ENCODE data around the gene DCTN3. TPM values are rescaled to one million over a fixed set of nuclear protein-coding genes. Genes with fewer than 3 reads are reported as not detected.

The DCTN3 gene
- 92.0 TPM for polyA plus RNA-seq (2012; ENCODE audit: missing spikeins)

GRCh38 chr9:34620061-34620994, at the start of gene DCTN3:
TSS of gene DCTN3 (minus strand) at chr9:34620495. CDS start at chr9:34620464, 31 bp downstream.
- DNase-seq (ENCODE audit: insufficient read length): peak; percentile 97
- TF ChIP-seq TAF1 (IDR thresholded peaks at IDR 0.05; ENCODE audit: borderline replicate concordance, low read depth, low read length) (peak; percentile 61; the same call in 1 of the 2 replicates), POLR2A (IDR thresholded peaks at IDR 0.05; ENCODE audit: low read depth, low read length) (peak; percentile 72; the same call in 1 of the 2 replicates), POLR2AphosphoS5 (IDR thresholded peaks at IDR 0.05; ENCODE audit: low read depth, low read length) (peak; percentile 55; the same call in 1 of the 2 replicates)
- FAIRE-seq: peak; percentile 98

GRCh38 chr9:34665381-34666250, 45.3 kb upstream of the DCTN3 start:
- no peak for TF ChIP-seq POLR2AphosphoS5 (IDR thresholded peaks at IDR 0.05; ENCODE audit: low read depth, low read length)
- peak; percentile 37; the same call in 1 of the 2 replicates for TF ChIP-seq POLR2A (IDR thresholded peaks at IDR 0.05; ENCODE audit: low read depth, low read length)
- DNase-seq (ENCODE audit: insufficient read length): peak; percentile 80
- FAIRE-seq: peak; percentile 90

GRCh38 chr9:34665067-34665380, 44.7 kb upstream of the DCTN3 start:
- DNase-seq (ENCODE audit: insufficient read length) (no peak), FAIRE-seq (no peak)
- no peak for TF ChIP-seq POLR2AphosphoS5 (IDR thresholded peaks at IDR 0.05; ENCODE audit: low read depth, low read length)
- no peak for TF ChIP-seq TAF1 (IDR thresholded peaks at IDR 0.05; ENCODE audit: borderline replicate concordance, low read depth, low read length)
- TF ChIP-seq POLR2A (IDR thresholded peaks at IDR 0.05; ENCODE audit: low read depth, low read length): no peak

GRCh38 chr9:34664281-34665066, 44.2 kb upstream of the DCTN3 start:
- TF ChIP-seq TAF1 (IDR thresholded peaks at IDR 0.05; ENCODE audit: borderline replicate concordance, low read depth, low read length) (no peak), POLR2A (IDR thresholded peaks at IDR 0.05; ENCODE audit: low read depth, low read length) (no peak), POLR2AphosphoS5 (IDR thresholded peaks at IDR 0.05; ENCODE audit: low read depth, low read length) (no peak)
- DNase-seq (ENCODE audit: insufficient read length) (no peak), FAIRE-seq (peak; percentile 17)

GRCh38 chr9:34663303-34663605, 43.0 kb upstream of the DCTN3 start:
- FAIRE-seq (no peak), DNase-seq (ENCODE audit: insufficient read length) (no peak)
- TF ChIP-seq POLR2AphosphoS5 (IDR thresholded peaks at IDR 0.05; ENCODE audit: low read depth, low read length) (no peak), POLR2A (IDR thresholded peaks at IDR 0.05; ENCODE audit: low read depth, low read length) (no peak)

GRCh38 chr9:34662526-34663302, 42.4 kb upstream of the DCTN3 start, which contains the start of gene CCL27:
TSS of gene CCL27 (minus strand) at chr9:34662657. CDS start at chr9:34662633, 24 bp downstream.
- FAIRE-seq: peak; percentile 21
- TF ChIP-seq POLR2AphosphoS5 (IDR thresholded peaks at IDR 0.05; ENCODE audit: low read depth, low read length) (no peak), TAF1 (IDR thresholded peaks at IDR 0.05; ENCODE audit: borderline replicate concordance, low read depth, low read length) (no peak), POLR2A (IDR thresholded peaks at IDR 0.05; ENCODE audit: low read depth, low read length) (no peak)
- no peak for DNase-seq (ENCODE audit: insufficient read length)

- no peak for TF ChIP-seq TAF1 (IDR thresholded peaks at IDR 0.05; ENCODE audit: borderline replicate concordance, low read depth, low read length)
- no peak for TF ChIP-seq POLR2AphosphoS5 (IDR thresholded peaks at IDR 0.05; ENCODE audit: low read depth, low read length)
- no peak for TF ChIP-seq POLR2A (IDR thresholded peaks at IDR 0.05; ENCODE audit: low read depth, low read length)
- FAIRE-seq (no peak), DNase-seq (ENCODE audit: insufficient read length) (no peak)
These were observed 39.4 kb upstream of the DCTN3 start for GRCh38 chr9:34659592-34660253.

GRCh38 chr9:34658461-34658860, 38.2 kb upstream of the DCTN3 start:
- FAIRE-seq (no peak), DNase-seq (ENCODE audit: insufficient read length) (no peak)
- TF ChIP-seq TAF1 (IDR thresholded peaks at IDR 0.05; ENCODE audit: borderline replicate concordance, low read depth, low read length) (no peak), POLR2A (IDR thresholded peaks at IDR 0.05; ENCODE audit: low read depth, low read length) (no peak), POLR2AphosphoS5 (IDR thresholded peaks at IDR 0.05; ENCODE audit: low read depth, low read length) (no peak)

GRCh38 chr9:34656992-34657391, 36.7 kb upstream of the DCTN3 start:
- TF ChIP-seq POLR2A (IDR thresholded peaks at IDR 0.05; ENCODE audit: low read depth, low read length) (no peak), TAF1 (IDR thresholded peaks at IDR 0.05; ENCODE audit: borderline replicate concordance, low read depth, low read length) (no peak), POLR2AphosphoS5 (IDR thresholded peaks at IDR 0.05; ENCODE audit: low read depth, low read length) (no peak)
- no peak for DNase-seq (ENCODE audit: insufficient read length)
- no peak for FAIRE-seq

- TF ChIP-seq POLR2AphosphoS5 (IDR thresholded peaks at IDR 0.05; ENCODE audit: low read depth, low read length): no peak
- TF ChIP-seq TAF1 (IDR thresholded peaks at IDR 0.05; ENCODE audit: borderline replicate concordance, low read depth, low read length): no peak
- TF ChIP-seq POLR2A (IDR thresholded peaks at IDR 0.05; ENCODE audit: low read depth, low read length): no peak
- DNase-seq (ENCODE audit: insufficient read length): no peak
- FAIRE-seq: no peak
These were observed 35.1 kb upstream of the DCTN3 start for GRCh38 chr9:34655394-34655793.

All from GM12892 (cell line).